GM19463 (cell line): ENCODE measurements around the gene NELFCD.
A peak's percentile ranks its signal among the peaks of the same experiment; 100 is the strongest.
"Not testable (repeated sequence)": the region's sequence is repeated elsewhere in the genome, so short reads cannot be mapped to it uniquely, and the experiment has no call there.

ENCODE experiments used
- ATAC-seq: cut with Tn5 transposase; IDR thresholded peaks from one replicate; pipeline ENCODE4 v1.9.1; 2021; ENCODE audit warnings: mild to moderate bottlenecking, moderate library complexity; ENCODE audit not compliant: unreplicated experiment

The NELFCD gene

GRCh38 chr20:58973179-58973578, 7.9 kb upstream of the NELFCD start:
- ATAC-seq, result no peak

DNA sequence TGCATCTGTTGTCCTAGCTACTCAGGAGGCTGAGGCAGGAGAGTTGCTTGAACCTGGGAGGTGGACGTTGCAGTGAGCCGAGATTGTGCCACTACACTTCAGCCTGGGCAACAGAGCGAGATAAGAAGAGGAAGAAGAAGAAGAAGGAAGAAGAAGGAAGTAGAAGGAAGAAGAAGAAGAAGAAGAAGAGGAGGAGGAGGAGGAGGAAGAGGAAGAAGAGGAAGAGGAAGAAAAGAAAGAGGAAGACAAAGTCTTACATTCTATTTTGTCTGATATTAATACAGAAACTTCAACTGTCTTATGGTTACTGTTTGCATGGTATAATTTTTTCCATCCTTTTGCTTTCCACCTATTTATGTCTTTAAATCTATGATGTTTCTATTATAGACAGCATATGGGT, 7.2 kb upstream of the NELFCD start:
- ATAC-seq, result no peak

DNA sequence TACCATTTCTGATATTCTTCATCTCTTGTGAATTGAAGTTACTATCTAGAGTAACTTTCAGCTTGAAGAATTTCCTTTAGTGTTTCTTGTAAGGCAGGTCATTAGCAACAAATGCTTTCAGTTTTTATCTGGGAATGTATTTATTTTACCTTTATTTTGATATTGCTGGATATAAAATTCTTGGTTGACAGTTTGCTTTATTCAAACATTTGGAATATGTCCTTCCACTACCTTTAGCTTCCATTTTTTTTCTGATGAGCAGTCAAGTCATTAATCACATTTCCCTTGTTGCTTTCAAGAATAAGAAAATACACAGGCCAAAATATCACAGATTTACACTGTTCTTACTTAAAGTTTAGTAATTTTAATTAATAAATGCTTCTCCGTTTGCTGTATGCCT, 5.7 kb upstream of the NELFCD start:
- ATAC-seq, result no peak

DNA sequence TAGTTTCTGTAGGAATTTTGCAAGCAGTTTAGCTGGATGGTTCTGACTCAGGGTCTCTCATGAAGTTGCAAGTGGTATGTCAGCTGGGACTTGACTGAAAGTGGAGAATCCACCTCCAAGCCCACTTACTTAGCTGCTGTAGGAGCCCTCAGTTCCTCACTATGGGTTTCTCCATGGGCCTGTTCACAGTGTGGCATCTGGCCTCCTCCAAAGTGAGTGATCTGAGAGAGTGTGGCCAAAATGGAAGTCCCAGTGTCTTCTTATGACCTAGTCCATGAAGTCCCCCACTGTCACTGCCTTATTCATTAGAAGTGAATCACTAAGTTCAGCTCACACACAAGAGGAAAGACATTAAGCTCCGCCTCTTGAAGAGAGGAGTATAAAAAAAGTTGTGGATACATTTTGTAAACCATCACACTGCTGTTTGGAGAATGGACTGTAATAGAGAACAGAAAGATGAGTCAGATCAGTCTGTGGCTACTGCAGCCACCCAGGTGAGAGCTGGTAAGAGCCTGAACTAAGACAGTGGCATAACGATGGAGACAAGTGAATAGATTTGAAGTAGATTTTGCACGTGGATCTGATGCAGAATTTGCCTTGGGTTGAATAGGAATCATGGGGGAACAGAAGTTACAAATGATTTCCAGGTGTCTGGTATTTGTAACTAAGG, 4.9 kb upstream of the NELFCD start:
- no peak for ATAC-seq

- ATAC-seq, result no peak
Observed at GRCh38 chr20:58978351-58979190, 2.5 kb upstream of the NELFCD start.

GRCh38 chr20:58981628-58982364, 740 bp downstream of the NELFCD start:
- ATAC-seq, result peak; percentile 8

DNA sequence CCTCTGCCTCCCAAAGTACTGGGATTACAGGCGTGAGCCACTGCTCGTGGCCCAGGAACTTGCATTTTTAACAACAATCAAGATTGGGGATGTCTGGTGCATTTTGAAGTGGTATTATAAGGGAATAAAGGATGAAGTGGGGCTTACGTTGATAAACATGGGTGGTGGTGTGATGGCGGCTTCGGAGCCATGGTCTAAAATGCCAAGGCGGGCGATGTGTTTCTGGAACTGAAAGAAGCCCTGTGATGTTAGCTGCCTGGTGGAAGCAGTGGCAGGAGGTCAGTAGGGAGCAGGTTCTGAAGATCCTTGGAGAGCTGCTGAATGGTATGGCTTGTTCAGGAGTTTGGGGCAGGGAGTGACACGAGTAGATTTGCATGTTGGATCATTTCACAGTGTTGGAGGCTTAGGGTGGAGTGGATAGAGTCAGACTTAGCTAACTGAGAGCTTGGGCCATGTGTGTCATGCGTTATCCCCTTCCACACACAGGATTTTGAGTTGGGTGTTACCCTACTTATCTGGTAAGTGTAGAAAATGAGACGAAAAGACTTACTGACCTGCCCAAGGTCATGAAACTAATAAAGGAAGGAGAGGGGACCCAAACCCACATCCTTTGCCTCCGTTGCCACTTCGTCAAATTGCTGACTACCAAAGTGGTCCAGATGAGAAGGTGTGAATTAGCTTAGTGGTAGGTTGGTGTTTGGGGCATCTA, 1.5 kb downstream of the NELFCD start:
- ATAC-seq, result no peak

- not testable (repeated sequence) for ATAC-seq
Observed at GRCh38 chr20:58983115-58983468, 2.0 kb downstream of the NELFCD start.

GRCh38 chr20:58984691-58985090, 3.6 kb downstream of the NELFCD start:
- ATAC-seq, result no peak

DNA sequence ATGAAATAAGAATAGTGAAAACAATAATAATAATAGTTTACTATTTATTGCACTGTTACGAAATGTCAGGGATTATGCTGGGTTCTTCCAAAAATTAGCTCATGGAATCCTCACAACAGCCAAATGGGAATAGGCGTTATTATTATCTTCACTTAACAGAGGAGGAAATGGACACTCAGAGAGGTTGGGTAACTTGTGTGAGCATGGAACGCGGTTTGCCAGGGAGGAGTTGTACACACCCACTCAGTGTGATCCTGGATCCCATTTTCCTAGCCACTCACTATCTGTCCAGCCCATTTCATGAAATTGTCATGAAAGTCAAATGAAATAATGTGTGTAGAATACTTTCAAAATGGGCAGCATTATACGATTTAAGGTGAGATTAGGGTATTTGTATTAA, 4.6 kb downstream of the NELFCD start:
- no peak for ATAC-seq

- no peak for ATAC-seq
Observed at GRCh38 chr20:58986286-58986967, 5.4 kb downstream of the NELFCD start.

GRCh38 chr20:58986968-58987517, 6.0 kb downstream of the NELFCD start:
- no peak for ATAC-seq

GRCh38 chr20:58987790-58988564, 6.9 kb downstream of the NELFCD start:
- no peak for ATAC-seq

DNA sequence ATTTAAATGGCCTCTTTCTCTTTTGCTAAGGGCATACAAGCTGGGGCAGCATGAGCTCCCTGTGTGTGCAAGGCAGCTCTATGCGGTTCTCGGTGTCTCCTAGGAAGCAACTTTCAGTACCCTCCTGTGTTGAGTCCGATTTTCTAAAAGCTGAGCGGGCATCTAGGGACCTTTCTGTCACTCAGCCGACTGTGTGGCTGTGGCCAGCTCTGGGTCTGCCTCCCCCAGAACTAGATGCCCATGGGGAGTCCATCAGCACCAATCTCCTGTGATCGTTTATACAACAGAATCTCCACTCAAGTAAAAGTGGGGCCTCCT, 7.5 kb downstream of the NELFCD start:
- ATAC-seq, result no peak

DNA sequence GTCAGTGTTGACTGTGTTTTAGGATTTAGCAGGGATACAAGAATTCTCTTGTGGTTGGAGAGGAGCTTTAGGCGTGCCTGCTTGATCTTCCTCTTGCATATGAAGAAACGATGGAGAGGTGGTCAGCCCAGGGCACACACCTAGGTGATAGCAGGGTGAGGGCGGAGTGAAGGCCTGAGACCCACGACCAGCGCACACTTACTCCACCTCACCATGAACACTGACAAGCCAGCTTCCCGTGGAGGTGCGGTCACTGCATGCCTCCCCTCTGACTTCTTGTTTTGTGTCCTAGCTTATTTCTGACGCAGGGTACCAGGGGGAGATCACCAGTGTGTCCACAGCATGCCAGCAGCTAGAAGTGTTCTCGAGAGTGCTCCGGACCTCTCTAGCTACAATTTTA, 8.1 kb downstream of the NELFCD start:
- ATAC-seq, result no peak

- no peak for ATAC-seq
Observed at GRCh38 chr20:58990651-58991445, 9.8 kb downstream of the NELFCD start.

- ATAC-seq, result no peak
Observed at GRCh38 chr20:58991715-58992114, 10.7 kb downstream of the NELFCD start.

DNA sequence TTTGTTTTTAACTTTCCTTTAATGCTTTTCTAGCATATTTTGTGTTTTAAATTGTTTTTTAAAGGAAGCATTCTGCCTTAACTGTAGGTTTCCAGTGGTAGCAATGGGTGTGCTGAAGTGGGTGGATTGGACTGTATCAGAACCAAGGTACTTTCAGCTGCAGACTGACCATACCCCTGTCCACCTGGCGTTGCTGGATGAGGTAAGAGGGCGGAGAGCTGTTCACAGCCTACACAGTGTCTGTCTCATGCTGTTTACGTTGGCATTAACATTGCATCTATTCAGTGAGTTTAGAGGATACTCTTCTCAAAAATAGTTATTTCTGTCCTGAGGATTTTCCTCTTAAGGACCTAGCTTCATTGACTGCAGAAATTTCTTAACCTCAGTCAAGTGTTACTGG, 11.9 kb downstream of the NELFCD start:
- ATAC-seq, result no peak
